ENCODE measurements around the gene SLCO2B1. TPM values are rescaled to one million over a fixed set of nuclear protein-coding genes. Genes with fewer than 3 reads are reported as not detected.

Gene SLCO2B1
- total RNA-seq, 1 experiment from 2014 or later = not detected

- Histone ChIP-seq H3K4ac (ENCODE audit: low read depth, low read length) (no peak overlapping the region), H4K20me1 (ENCODE audit: control insufficient read depth, insufficient read depth, insufficient read length) (no peaks in the 10 kb centered on the region), H3K79me1 (ENCODE audit: insufficient read depth, low read depth, low read length, poor library complexity, severe bottlenecking) (no peaks in the 10 kb centered on the region), H2BK20ac (ENCODE audit: low read depth, low read length, poor library complexity, severe bottlenecking) (no peak overlapping the region), H3K79me2 (ENCODE audit: insufficient read depth, low read length) (no peaks in the 10 kb centered on the region), H3K56ac (ENCODE audit: insufficient read length, low read depth, low read length) (no peak overlapping the region), H4K5ac (ENCODE audit: insufficient read length, low read depth, low read length) (no peak overlapping the region), H3K18ac (ENCODE audit: insufficient read length, low read depth, low read length) (no peak overlapping the region), H3K4me2 (ENCODE audit: insufficient read depth, insufficient read length, low read length) (no peak overlapping the region), H3K9ac (ENCODE audit: extremely low read depth, insufficient read length, low read length) (no peak overlapping the region), H3K23ac (ENCODE audit: insufficient read length, low read depth, low read length) (no peak overlapping the region), H3K9me3 (ENCODE audit: control insufficient read depth, low read depth, low read length) (no peaks in the 10 kb centered on the region), H3K23me2 (ENCODE audit: insufficient read length, low read depth, low read length, poor library complexity, severe bottlenecking) (no peaks in the 10 kb centered on the region), H2AFZ (ENCODE audit: low read length) (no peak overlapping the region), H2AK5ac (ENCODE audit: insufficient read length, low read length) (no peak overlapping the region), H2BK120ac (ENCODE audit: low read depth, low read length, poor library complexity, severe bottlenecking) (no peak overlapping the region), H3K27ac (ENCODE audit: insufficient read length, low read depth, low read length) (no peak overlapping the region), H4K91ac (ENCODE audit: insufficient read length, low read depth, low read length) (no peak overlapping the region), H2BK15ac (ENCODE audit: low read depth, low read length) (no peak overlapping the region), H2BK12ac (ENCODE audit: insufficient read length, low read depth, low read length) (no peak overlapping the region), H4K8ac (replicated peaks; ENCODE audit: insufficient read length, low read depth, low read length) (no peak overlapping the region), H3K14ac (ENCODE audit: insufficient read depth, low read length) (no peak overlapping the region), H3K4me1 (ENCODE audit: insufficient read depth, low read length) (no peaks in the 10 kb centered on the region; the same call in 1 of the 2 replicates), H3T11ph (ENCODE audit: low read length) (no peak overlapping the region), H2BK5ac (ENCODE audit: insufficient read length, low read length) (no peak overlapping the region), H3K27me3 (ENCODE audit: insufficient read depth, low read length) (no peaks in the 10 kb centered on the region)
- peak; percentile 44 for DNase-seq
- Mint-ChIP-seq H3K4me3 (no peak overlapping the region), H3K9me3 (no peaks in the 10 kb centered on the region), H3K36me3 (ENCODE audit: insufficient read depth in 1 of 3, low read depth in 3 of 3) (no peaks in the 10 kb centered on the region), H3K4me1 (peaks cover 8 to 10% of the 10 kb centered on the region in 2 experiments; a peak in 3 of 4 replicates), H3K27me3 (ENCODE audit: low read depth) (peaks cover 5% of the 10 kb centered on the region), H3K27ac (no peak overlapping the region; a peak in 1 of 7 replicates)
- no CpG with 5 or more reads among the region's 5 CpGs for WGBS (ENCODE audit: extremely low coverage, insufficient read length, low lambda C conversion rate)
- TF ChIP-seq, protein P1, sequence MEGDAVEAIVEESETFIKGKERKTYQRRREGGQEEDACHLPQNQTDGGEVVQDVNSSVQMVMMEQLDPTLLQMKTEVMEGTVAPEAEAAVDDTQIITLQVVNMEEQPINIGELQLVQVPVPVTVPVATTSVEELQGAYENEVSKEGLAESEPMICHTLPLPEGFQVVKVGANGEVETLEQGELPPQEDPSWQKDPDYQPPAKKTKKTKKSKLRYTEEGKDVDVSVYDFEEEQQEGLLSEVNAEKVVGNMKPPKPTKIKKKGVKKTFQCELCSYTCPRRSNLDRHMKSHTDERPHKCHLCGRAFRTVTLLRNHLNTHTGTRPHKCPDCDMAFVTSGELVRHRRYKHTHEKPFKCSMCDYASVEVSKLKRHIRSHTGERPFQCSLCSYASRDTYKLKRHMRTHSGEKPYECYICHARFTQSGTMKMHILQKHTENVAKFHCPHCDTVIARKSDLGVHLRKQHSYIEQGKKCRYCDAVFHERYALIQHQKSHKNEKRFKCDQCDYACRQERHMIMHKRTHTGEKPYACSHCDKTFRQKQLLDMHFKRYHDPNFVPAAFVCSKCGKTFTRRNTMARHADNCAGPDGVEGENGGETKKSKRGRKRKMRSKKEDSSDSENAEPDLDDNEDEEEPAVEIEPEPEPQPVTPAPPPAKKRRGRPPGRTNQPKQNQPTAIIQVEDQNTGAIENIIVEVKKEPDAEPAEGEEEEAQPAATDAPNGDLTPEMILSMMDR (conservative IDR thresholded peaks at IDR 0.05) = peak; percentile 36; the same call in 2 of the 3 replicates
Observed at GRCh38 chr11:75223954-75224643, 73.2 kb downstream of the SLCO2B1 start.

Data from H9 (cell line).